ENCODE measurements around the gene ADH7. TPM values are rescaled to one million over a fixed set of nuclear protein-coding genes. Genes with fewer than 3 reads are reported as not detected.

Gene ADH7
- total and polyA plus RNA-seq, 9 of the 15 experiments (the other 6 are each of a cell fraction or from before 2014, with no cell fraction given): not detected

DNA sequence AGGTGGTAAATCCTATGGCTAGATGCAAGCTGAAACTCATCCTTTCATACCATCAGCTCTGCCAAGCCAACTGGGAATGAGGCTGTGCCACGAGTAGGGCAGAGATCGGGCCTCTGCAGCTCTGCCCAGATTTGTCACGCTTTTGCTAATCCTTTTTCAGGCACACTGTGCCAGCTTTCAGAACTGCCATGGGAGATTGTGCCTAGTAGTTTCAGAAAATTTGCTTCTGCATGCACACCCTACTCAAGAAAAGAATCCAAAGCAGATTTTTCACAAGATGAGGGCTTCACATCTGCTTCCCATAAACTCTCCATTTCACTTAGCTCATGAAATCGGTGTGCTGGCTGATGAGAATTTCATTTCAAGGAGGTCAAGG lies 3.3 kb upstream of the ADH7 start:
- Histone ChIP-seq H3K9ac (ENCODE audit: insufficient read depth in 1 of 2, low read depth in 2 of 2, low read length in 2 of 2) (no peak overlapping the region), H3K36me3 (ENCODE audit: control insufficient read depth, insufficient read depth, low read length) (no peaks in the 10 kb centered on the region), H3K27me3 (ENCODE audit: control insufficient read depth in 2 of 2, insufficient read depth in 2 of 2, low read length in 2 of 2) (no peaks in the 10 kb centered on the region), H4K20me1 (replicated peaks; ENCODE audit: control insufficient read depth, insufficient read depth, low read length) (no peaks in the 10 kb centered on the region), H3K27ac (ENCODE audit: extremely low read depth, low read depth, low read length) (no peak overlapping the region), H3K79me2 (ENCODE audit: control insufficient read depth, insufficient read depth, low read length) (no peaks in the 10 kb centered on the region), H2AFZ (ENCODE audit: low read depth, low read length) (no peak overlapping the region), H3K9me3 (replicated peaks; ENCODE audit: control insufficient read depth, insufficient read depth, low read depth, low read length) (no peaks in the 10 kb centered on the region), H3K4me1 (replicated peaks in 1 of 2; ENCODE audit: control insufficient read depth in 2 of 2, insufficient read depth in 2 of 2, low read length in 2 of 2) (no peaks in the 10 kb centered on the region), H3K4me2 (ENCODE audit: insufficient read depth, low read length) (no peak overlapping the region), H3K9me1 (ENCODE audit: control insufficient read depth, insufficient read depth, low read length) (no peaks in the 10 kb centered on the region), H3K4me3 (no peak overlapping the region)
- ChIA-PET POLR2A (no interaction called here), CTCF (ENCODE audit: low intra/inter-chr PET ratio) (no interaction called here)
- in situ Hi-C loops (cut with MboI) (no loop called here), intact Hi-C loops (cut with micrococcal nuclease) (no loop called here)
- no peak for TF ChIP-seq ZNF274 (IDR thresholded peaks at IDR 0.05; ENCODE audit: borderline replicate concordance, low read depth, low read length)
- no peak for TF ChIP-seq HOXB6 (CRISPR knock-in tag; IDR thresholded peaks at IDR 0.05; ENCODE audit: borderline replicate concordance)
- TF ChIP-seq RBBP5 (IDR thresholded peaks at IDR 0.05; ENCODE audit: borderline replicate concordance, insufficient read depth, low read length, poor library complexity, severe bottlenecking): no peak
- TF ChIP-seq, protein P1, sequence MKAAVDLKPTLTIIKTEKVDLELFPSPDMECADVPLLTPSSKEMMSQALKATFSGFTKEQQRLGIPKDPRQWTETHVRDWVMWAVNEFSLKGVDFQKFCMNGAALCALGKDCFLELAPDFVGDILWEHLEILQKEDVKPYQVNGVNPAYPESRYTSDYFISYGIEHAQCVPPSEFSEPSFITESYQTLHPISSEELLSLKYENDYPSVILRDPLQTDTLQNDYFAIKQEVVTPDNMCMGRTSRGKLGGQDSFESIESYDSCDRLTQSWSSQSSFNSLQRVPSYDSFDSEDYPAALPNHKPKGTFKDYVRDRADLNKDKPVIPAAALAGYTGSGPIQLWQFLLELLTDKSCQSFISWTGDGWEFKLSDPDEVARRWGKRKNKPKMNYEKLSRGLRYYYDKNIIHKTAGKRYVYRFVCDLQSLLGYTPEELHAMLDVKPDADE (conservative IDR thresholded peaks at IDR 0.05; ENCODE audit: control insufficient read depth, low read depth, low read length): no peak
- TF ChIP-seq LCOR (CRISPR knock-in tag; IDR thresholded peaks at IDR 0.05): no peak
- no peak for TF ChIP-seq ZKSCAN8 (CRISPR knock-in tag; IDR thresholded peaks at IDR 0.05)
- TF ChIP-seq CBFA2T3 (IDR thresholded peaks at IDR 0.05): no peak
- TF ChIP-seq ZNF24 (IDR thresholded peaks at IDR 0.05): no peak
- no peak for TF ChIP-seq NONO (IDR thresholded peaks at IDR 0.05; ENCODE audit: low read depth in 2 of 2, low read length in 1 of 2)
- no peak for TF ChIP-seq ZFP30 (CRISPR knock-in tag; IDR thresholded peaks at IDR 0.05; ENCODE audit: borderline replicate concordance)
- no peak for TF ChIP-seq TGIF2 (CRISPR knock-in tag; IDR thresholded peaks at IDR 0.05)
- no peak for TF ChIP-seq NELFE (IDR thresholded peaks at IDR 0.05; ENCODE audit: insufficient read depth, insufficient read length)
- TF ChIP-seq NFE2 (IDR thresholded peaks at IDR 0.05; ENCODE audit: low read depth): no peak
- TF ChIP-seq STAG1 (CRISPR knock-in tag; IDR thresholded peaks at IDR 0.05; ENCODE audit: borderline replicate concordance): no peak
- TF ChIP-seq MTA2 (IDR thresholded peaks at IDR 0.05; ENCODE audit: low read depth): no peak
- no peak for TF ChIP-seq KHSRP (IDR thresholded peaks at IDR 0.05)
- no peak for TF ChIP-seq POU5F1 (IDR thresholded peaks at IDR 0.05; ENCODE audit: borderline replicate concordance, low read depth, low read length, partially characterized antibody)
- TF ChIP-seq TCF7L2 (IDR thresholded peaks at IDR 0.05; ENCODE audit: low read depth, low read length): no peak
- no peak for TF ChIP-seq PRMT5 (CRISPR knock-in tag; IDR thresholded peaks at IDR 0.05)
- TF ChIP-seq, protein P2, sequence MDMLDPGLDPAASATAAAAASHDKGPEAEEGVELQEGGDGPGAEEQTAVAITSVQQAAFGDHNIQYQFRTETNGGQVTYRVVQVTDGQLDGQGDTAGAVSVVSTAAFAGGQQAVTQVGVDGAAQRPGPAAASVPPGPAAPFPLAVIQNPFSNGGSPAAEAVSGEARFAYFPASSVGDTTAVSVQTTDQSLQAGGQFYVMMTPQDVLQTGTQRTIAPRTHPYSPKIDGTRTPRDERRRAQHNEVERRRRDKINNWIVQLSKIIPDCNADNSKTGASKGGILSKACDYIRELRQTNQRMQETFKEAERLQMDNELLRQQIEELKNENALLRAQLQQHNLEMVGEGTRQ (CRISPR knock-in tag; IDR thresholded peaks at IDR 0.05): no peak
- DNase-seq (ENCODE audit: extremely low read depth in 1 of 4, low spot score in 3 of 4) (no peak), ATAC-seq (no peak), FAIRE-seq (no peak)
- no TSS peak for BruUV-seq (replicated peaks)
- 0% methylated on average over 4 of the region's 4 CpGs for WGBS (ENCODE audit: insufficient coverage, low coverage, missing lambda C conversion rate)
